Subcutaneous adipose tissue (tissue), 4 donors: Measurements from ENCODE around the gene NNT. TPM values are rescaled to one million over a fixed set of nuclear protein-coding genes. Genes with fewer than 3 reads are reported as not detected.

Experiments used
- total RNA-seq, 4 donors: library from RNA; depleted of rRNA; stranded (reverse); fragments of >200 nt; gene quantifications; one replicate each; pipeline ENCODE4 v1.1.0, GENCODE V29; 2016
- TF ChIP-seq, protein P1 (sequence below): fragments of 450-650 bp; IDR thresholded peaks from one replicate; pipeline ENCODE4 v1.5.1; 2016; ENCODE audit warnings: low read depth, mild to moderate bottlenecking, control low read depth, antibody characterized with exemption, moderate library complexity

NNT gene
- total RNA-seq, 4 donors from 2014 or later: 93.8 to 136 (median 102) TPM

GRCh38 chr5:43572357-43572756, 30.6 kb upstream of the NNT start:
- TF ChIP-seq, protein P1, sequence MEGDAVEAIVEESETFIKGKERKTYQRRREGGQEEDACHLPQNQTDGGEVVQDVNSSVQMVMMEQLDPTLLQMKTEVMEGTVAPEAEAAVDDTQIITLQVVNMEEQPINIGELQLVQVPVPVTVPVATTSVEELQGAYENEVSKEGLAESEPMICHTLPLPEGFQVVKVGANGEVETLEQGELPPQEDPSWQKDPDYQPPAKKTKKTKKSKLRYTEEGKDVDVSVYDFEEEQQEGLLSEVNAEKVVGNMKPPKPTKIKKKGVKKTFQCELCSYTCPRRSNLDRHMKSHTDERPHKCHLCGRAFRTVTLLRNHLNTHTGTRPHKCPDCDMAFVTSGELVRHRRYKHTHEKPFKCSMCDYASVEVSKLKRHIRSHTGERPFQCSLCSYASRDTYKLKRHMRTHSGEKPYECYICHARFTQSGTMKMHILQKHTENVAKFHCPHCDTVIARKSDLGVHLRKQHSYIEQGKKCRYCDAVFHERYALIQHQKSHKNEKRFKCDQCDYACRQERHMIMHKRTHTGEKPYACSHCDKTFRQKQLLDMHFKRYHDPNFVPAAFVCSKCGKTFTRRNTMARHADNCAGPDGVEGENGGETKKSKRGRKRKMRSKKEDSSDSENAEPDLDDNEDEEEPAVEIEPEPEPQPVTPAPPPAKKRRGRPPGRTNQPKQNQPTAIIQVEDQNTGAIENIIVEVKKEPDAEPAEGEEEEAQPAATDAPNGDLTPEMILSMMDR: no peak

DNA sequence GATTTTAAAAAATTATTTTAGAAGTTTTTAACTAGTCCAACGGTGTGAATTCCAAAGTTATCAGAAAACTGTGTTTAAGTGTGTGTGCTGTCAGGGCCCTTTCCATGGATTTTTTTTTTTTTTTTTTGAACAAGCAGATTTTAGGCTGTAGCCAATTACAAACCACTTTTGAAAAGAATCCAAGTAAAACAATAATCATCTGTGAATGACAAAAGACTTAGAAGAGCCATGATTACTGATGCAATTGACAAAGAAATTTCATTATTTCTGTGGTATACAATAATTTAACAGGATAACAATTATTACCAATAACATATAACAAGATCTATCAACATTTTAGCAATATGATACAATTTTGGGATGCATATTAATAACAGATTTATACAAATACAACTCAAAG, 29.9 kb upstream of the NNT start:
- TF ChIP-seq, protein P1: no peak

DNA sequence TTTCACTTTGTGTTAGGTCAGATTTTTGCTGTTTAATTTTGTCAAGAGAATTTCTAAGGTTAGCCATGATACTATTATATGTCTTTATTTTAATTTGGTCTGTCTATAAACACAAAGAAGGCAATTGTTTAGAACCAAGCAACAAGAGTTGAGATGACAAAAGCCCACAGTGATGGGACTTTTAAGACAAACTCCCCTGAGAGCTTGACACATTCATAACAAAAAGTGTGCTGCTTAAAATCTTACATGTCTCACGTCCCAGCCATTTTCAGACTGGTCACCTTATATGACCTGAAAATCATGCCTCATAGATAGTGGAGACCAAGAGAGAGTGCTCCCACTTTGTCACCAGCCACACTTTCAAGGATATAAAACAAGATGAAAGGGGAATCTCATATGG, 21.6 kb upstream of the NNT start:
- TF ChIP-seq, protein P1: no peak

GRCh38 chr5:43582082-43583005, 20.6 kb upstream of the NNT start:
- TF ChIP-seq, protein P1: no peak

- TF ChIP-seq, protein P1: no peak
These were observed 19.3 kb upstream of the NNT start for GRCh38 chr5:43583724-43584123.

GRCh38 chr5:43584166-43584699, 18.7 kb upstream of the NNT start:
- TF ChIP-seq, protein P1: no peak

DNA sequence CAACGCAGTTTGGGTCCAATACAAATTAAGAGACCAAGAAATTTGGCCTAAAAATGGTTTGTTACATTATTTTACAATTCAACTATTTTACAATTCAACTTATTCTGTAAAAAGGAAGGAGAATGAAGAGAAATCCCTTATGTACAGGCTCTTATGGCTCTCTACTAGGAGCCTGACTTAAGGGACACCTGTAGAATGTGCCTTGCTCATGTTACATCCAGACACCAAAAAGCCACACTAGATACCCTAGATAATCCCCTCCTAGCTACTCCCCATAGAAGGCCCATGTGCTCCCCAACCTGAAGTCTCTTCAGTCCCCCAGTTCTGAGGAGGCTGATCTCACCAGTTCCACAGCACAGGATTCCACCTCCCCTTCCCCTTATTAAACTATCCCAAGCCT, 14.1 kb upstream of the NNT start:
- TF ChIP-seq, protein P1: no peak
